B cell (primary cell): ENCODE data around the gene NLRP10.

Experiments used
- CTCF ChIP-seq: fragments of 200-600 bp; IDR thresholded peaks from one replicate; pipeline ENCODE4 v1.8.0; 2022; ENCODE audit warnings: antibody characterized with exemption, mild to moderate bottlenecking
- EZH2 ChIP-seq: IDR thresholded peaks from 2 replicates; pipeline ENCODE4 v1.6.1; 2012; ENCODE audit warnings: borderline replicate concordance, low read depth, mild to moderate bottlenecking, moderate library complexity, low read length; ENCODE audit not compliant: insufficient read depth, poor library complexity, severe bottlenecking

- TF ChIP-seq CTCF, result no peak
- no peak for TF ChIP-seq EZH2
Measured at GRCh38 chr11:7927635-7928034, 37.6 kb downstream of the NLRP10 start.
